ENCODE results near the gene MAD1L1. TPM values are rescaled to one million over a fixed set of nuclear protein-coding genes. Genes with fewer than 3 reads are reported as not detected.

MAD1L1 gene
- total and polyA plus RNA-seq, 2 of the 13 experiments (the other 11 are each of a cell fraction or from before 2014, with no cell fraction given), result 17.4 to 64.7 TPM

DNA sequence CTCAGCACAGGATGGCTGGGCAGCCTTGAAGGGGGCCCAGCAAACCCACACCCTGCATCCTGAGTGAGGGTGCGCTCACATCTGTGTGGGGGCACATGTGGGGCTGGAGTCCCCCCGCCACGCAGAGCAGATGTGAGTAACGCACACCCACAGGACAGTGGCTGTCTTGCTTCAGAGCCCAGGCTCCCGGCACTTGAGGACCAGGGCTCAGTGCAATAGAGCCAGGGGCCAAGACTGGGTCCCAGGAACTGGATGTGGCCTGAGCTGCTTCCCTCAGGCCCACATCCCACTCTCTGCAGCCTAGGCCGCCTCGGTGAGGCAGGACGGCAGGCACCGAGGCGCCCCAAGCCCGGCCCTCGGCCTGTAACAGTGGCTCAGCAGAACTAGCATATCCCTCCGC lies 159.9 kb downstream of the MAD1L1 start:
- H3K27me3 ChIP-seq (ENCODE audit: control insufficient read depth in 1 of 2, insufficient read depth in 2 of 2, low read length in 2 of 2), result no peaks in the 10 kb centered on the region
- BruUV-seq (replicated peaks), result no TSS peak
- CTCF ChIA-PET (ENCODE audit: low intra/inter-chr PET ratio, low total read pairs), result no interaction called here
- TF ChIP-seq GATAD2A (CRISPR knock-in tag; IDR thresholded peaks at IDR 0.05), result no peak
- TF ChIP-seq HNRNPL (IDR thresholded peaks at IDR 0.05; ENCODE audit: low read depth, low read length), result no peak
- TF ChIP-seq GFI1 (CRISPR knock-in tag; IDR thresholded peaks at IDR 0.05; ENCODE audit: borderline replicate concordance), result no peak
- TF ChIP-seq HNRNPH1 (optimal IDR thresholded peaks at IDR 0.05; ENCODE audit: low read depth, low read length), result no peak
- H2AFZ ChIP-seq (ENCODE audit: low read length), result no peak overlapping the region
- H3K36me3 ChIP-seq (replicated peaks in 1 of 2; ENCODE audit: control insufficient read depth in 1 of 2, insufficient read depth in 2 of 2, low read length in 2 of 2), result peaks cover 7 to 35% of the 10 kb centered on the region in 2 experiments; a peak in 3 of 5 replicates
- POLR2A ChIA-PET, result no interaction called here
- DNase-seq (ENCODE audit: low spot score), result no peak
- WGBS (ENCODE audit: low lambda C conversion rate), result 93% methylated on average over 9 of the region's 13 CpGs
- in situ Hi-C loops (cut with HindIII; ENCODE audit: extremely low pct_ligation_motif_present, low pct_unique_long_range_greater_than_20kb) (no loop called here), intact Hi-C loops (cut with micrococcal nuclease; ENCODE audit: unreplicated experiment) (no loop called here)
- no peak overlapping the region for H3K4me3 ChIP-seq (replicated peaks in 1 of 3; ENCODE audit: insufficient read depth in 1 of 3, low read depth in 2 of 3, low read length in 3 of 3)
- no peak for ATAC-seq
- H4K20me1 ChIP-seq (ENCODE audit: insufficient read depth, low read length), result no peaks in the 10 kb centered on the region
- H3K9ac ChIP-seq (ENCODE audit: insufficient read depth, low read depth, low read length), result no peak overlapping the region
- H3K9me3 ChIP-seq (ENCODE audit: low read length), result no peaks in the 10 kb centered on the region
- H3K79me2 ChIP-seq (ENCODE audit: insufficient read depth, low read length), result no peaks in the 10 kb centered on the region
- no peak for FAIRE-seq
- no peaks in the 10 kb centered on the region for H3K4me1 ChIP-seq (ENCODE audit: insufficient read depth, low read length)
- H3K4me2 ChIP-seq (ENCODE audit: low read depth, low read length), result no peak overlapping the region
- H3K27ac ChIP-seq (ENCODE audit: extremely low read length, insufficient read depth, low read length), result no peak overlapping the region

DNA sequence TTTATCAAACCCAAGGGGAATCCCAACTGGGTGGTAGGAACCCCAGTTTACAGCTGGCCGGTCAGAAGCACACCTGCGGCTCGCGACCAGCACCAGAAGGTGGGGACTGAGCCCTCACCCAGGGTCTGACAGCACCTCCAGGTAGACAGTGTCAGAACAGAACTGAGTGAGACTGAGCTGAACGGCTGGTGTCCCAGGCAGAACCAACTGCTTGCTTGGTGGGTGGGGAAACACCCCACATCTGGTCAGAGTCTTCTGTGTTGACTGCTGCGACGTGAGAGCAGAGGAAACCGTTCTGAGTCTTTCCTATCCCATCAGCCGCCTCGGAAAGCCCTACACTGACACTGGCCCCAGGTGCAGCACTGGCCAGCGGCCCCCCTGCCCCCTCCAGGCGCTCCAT lies 160.7 kb downstream of the MAD1L1 start:
- no peak for TF ChIP-seq AGO2 (optimal IDR thresholded peaks at IDR 0.05; ENCODE audit: low read depth, low read length)
- no peaks in the 10 kb centered on the region for H3K27me3 ChIP-seq (ENCODE audit: control insufficient read depth in 1 of 2, insufficient read depth in 2 of 2, low read length in 2 of 2)
- ATAC-seq, result no peak
- H2AFZ ChIP-seq (ENCODE audit: low read length), result no peak overlapping the region
- H3K9ac ChIP-seq (ENCODE audit: insufficient read depth, low read depth, low read length), result no peak overlapping the region
- 98% methylated on average over 12 of the region's 12 CpGs for WGBS (ENCODE audit: low lambda C conversion rate)
- no peaks in the 10 kb centered on the region for H4K20me1 ChIP-seq (ENCODE audit: insufficient read depth, low read length)
- no peak overlapping the region for H3K4me2 ChIP-seq (ENCODE audit: low read depth, low read length)
- H3K9me3 ChIP-seq (ENCODE audit: low read length), result no peaks in the 10 kb centered on the region
- no TSS peak for BruUV-seq (replicated peaks)
- intact Hi-C loops (cut with micrococcal nuclease; ENCODE audit: unreplicated experiment), result no loop called here
- ChIA-PET CTCF (ENCODE audit: low intra/inter-chr PET ratio, low total read pairs) (no interaction called here), POLR2A (no interaction called here)
- FAIRE-seq, result no peak
- H3K79me2 ChIP-seq (ENCODE audit: insufficient read depth, low read length), result no peaks in the 10 kb centered on the region
- no peaks in the 10 kb centered on the region for H3K4me1 ChIP-seq (ENCODE audit: insufficient read depth, low read length)
- no peak overlapping the region for H3K27ac ChIP-seq (ENCODE audit: extremely low read length, insufficient read depth, low read length)
- H3K36me3 ChIP-seq (replicated peaks in 1 of 2; ENCODE audit: control insufficient read depth in 1 of 2, insufficient read depth in 2 of 2, low read length in 2 of 2), result peaks cover 8 to 38% of the 10 kb centered on the region in 2 experiments; a peak in 4 of 5 replicates
- in situ Hi-C loops (cut with HindIII; ENCODE audit: extremely low pct_ligation_motif_present, low pct_unique_long_range_greater_than_20kb), result no loop called here
- no peak overlapping the region for H3K4me3 ChIP-seq (replicated peaks in 1 of 3; ENCODE audit: insufficient read depth in 1 of 3, low read depth in 2 of 3, low read length in 3 of 3)
- DNase-seq (ENCODE audit: low spot score), result no peak

All from HepG2 (cell line).